ENCODE results near the gene CDC14A.

GRCh38 chr1:100353071-100353801 is 930 bp downstream of the CDC14A start:
- no peak for TF ChIP-seq TAF1 (IDR thresholded peaks at IDR 0.05; ENCODE audit: borderline replicate concordance, insufficient read depth, low read length)
- TF ChIP-seq POLR2AphosphoS5 (IDR thresholded peaks at IDR 0.05; ENCODE audit: low read depth, low read length) = no peak
- peak; percentile 87; the same call in 1 of the 2 replicates for TF ChIP-seq SIN3A (IDR thresholded peaks at IDR 0.05; ENCODE audit: borderline replicate concordance, insufficient read depth, low read length)
- TF ChIP-seq REST (IDR thresholded peaks at IDR 0.05; ENCODE audit: insufficient read depth in 1 of 2, low read depth in 2 of 2, low read length in 2 of 2) = no peak
- peak; percentile 2 for TF ChIP-seq FOXP2 (optimal IDR thresholded peaks at IDR 0.05; ENCODE audit: borderline replicate concordance, extremely low read depth, extremely low read length, insufficient read depth)

Measured in PFSK-1 (cell line).